Measurements from ENCODE around the gene OR1I1.

OR1I1 gene

DNA sequence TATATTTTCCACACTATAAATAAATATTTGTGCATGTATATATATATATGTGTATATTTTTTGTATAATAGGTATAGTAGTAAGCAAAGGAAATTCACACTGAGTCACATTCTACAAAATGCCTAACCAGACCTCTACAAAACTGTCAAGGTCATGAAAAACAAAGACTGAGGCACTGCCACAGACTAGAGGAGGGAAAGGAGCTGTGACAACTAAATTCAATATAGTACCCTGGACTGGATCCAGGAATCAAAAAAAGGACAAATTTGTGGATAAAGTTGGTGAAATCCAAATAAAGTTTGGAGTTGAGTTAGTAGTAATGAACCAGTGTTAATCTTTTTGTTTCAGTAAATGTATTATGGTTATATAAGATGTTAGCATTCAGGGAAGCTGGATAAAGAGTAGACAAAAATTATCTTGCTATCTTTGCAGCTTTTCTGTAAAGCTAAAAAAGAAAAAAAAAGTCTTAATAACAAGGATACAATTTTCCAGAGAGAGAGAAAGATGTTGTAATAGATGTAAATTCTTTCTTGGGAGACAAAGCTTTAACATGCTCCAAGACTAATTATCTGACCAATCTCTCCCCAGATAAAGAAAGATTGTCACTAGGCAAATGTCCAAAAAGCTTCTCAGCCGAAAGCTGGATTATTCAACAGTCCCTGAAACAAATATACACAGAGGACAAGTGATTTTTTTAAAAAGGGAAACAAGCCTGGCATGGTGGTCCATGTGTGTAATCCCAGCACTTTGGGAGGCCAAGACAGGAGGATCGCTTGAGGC is 44.3 kb downstream of the OR1I1 start:
- H4K20me1 ChIP-seq: peaks cover 0 to 25% (median 9%) of the 10 kb centered on the region in 11 experiments; a peak in 7 of 22 replicates
- H3K4me1 ChIP-seq: peaks cover 13 to 22% (median 17%) of the 10 kb centered on the region in 10 experiments
- peak overlapping the region; percentile 84 to 95 (median 90); a peak in 20 of 22 replicates for H3K9ac ChIP-seq
- no peak for TF ChIP-seq Cebpa-rat (IDR thresholded peaks at IDR 0.05)
- peak overlapping the region; percentile 71 to 94 (median 82) for H3K4me3 ChIP-seq
- peaks cover 13 to 23% (median 17%) of the 10 kb centered on the region in 11 experiments for H3K36me3 ChIP-seq
- no peaks in the 10 kb centered on the region for H3K9me3 ChIP-seq (replicated peaks in 1 of 11)
- H3K4me2 ChIP-seq: peak overlapping the region; percentile 55 to 96 (median 71); a peak in 20 of 22 replicates
- H3K27me3 ChIP-seq: no peaks in the 10 kb centered on the region
- peak overlapping the region in 10 of 11 experiments; percentile 8 to 95 (median 91); a peak in 17 of 22 replicates for H3K27ac ChIP-seq

DNA sequence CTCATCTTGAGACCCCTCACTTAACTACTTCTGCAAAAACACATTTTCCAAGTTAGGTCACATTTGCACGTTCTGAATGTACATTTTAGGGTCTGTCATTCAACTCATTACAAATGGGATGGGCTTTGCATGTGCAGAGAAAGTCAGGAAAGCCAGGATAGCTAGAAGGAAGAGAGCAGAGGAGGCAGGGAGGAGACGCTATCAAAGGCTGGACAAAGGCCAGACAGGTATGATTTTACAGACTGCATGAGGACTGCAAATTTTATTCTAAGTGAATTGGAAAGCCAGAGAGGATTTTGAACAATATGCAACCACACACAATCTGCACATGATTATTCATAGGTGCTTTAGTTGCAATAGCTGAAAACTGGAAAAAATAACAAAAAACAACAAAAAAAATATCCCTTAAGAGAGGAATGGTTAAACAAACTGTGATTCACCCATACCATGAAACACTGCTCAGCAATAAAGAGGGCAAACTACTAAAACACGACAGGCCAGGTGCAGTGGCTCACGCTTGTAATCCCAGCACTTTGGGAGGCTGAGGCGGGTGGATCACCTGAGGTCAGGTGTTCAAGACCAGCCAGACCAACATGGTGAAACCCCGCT is 46.3 kb downstream of the OR1I1 start:
- Histone ChIP-seq H3K9ac (no peak overlapping the region), H3K4me2 (no peak overlapping the region), H3K9me3 (replicated peaks in 1 of 11) (no peaks in the 10 kb centered on the region), H4K20me1 (peaks cover 0 to 15% (median 7%) of the 10 kb centered on the region in 11 experiments; a peak in 7 of 22 replicates), H3K4me3 (no peak overlapping the region), H3K27ac (no peak overlapping the region), H3K4me1 (peaks cover 13 to 22% (median 16%) of the 10 kb centered on the region in 10 experiments), H3K36me3 (peaks cover 0 to 5% (median 0%) of the 10 kb centered on the region in 11 experiments; a peak in 3 of 22 replicates), H3K27me3 (no peaks in the 10 kb centered on the region)
- no peak for TF ChIP-seq Cebpa-rat (IDR thresholded peaks at IDR 0.05)

DNA sequence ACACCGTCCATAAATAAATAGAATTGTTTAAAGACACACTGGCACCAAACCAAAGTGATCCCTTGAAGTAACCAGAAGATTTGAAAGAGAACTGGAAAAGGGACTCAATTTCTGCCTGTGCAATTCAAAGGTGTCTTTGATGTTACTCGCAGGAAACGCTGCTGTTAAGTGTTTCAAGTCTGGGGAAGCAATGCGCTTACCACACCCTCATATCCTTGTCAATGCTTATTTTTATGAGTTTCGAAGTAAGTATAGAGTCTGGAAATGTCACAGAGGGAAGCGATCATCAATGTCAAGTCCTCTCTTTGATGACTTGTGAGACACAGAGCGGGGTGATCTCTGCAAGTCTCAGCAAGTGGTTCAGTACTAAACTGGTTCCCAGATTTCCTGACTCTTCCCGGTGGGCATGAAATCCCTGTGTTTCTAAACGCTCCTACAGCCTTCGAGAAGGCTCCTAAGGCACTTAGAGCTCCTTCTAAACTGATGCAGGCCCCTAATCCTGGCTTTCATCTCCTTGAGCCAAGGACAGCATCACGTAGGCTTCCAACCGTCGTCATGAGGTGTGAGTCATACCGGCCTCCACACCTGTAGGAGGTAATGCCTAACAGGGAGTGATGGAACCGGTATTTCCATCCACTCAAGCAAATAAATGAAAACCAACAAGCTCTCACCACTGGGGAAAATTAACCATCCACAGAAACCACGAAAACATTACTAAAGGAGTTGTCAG is 48.0 kb downstream of the OR1I1 start:
- Histone ChIP-seq H3K9ac (no peak overlapping the region), H3K4me3 (no peak overlapping the region), H4K20me1 (no peaks in the 10 kb centered on the region), H3K4me1 (peaks cover 0 to 7% (median 2%) of the 10 kb centered on the region in 10 experiments; a peak in 8 of 20 replicates), H3K9me3 (replicated peaks in 1 of 11) (no peaks in the 10 kb centered on the region), H3K27ac (no peak overlapping the region), H3K36me3 (no peaks in the 10 kb centered on the region), H3K27me3 (no peaks in the 10 kb centered on the region), H3K4me2 (no peak overlapping the region)
- TF ChIP-seq Cebpa-rat (IDR thresholded peaks at IDR 0.05): no peak

DNA sequence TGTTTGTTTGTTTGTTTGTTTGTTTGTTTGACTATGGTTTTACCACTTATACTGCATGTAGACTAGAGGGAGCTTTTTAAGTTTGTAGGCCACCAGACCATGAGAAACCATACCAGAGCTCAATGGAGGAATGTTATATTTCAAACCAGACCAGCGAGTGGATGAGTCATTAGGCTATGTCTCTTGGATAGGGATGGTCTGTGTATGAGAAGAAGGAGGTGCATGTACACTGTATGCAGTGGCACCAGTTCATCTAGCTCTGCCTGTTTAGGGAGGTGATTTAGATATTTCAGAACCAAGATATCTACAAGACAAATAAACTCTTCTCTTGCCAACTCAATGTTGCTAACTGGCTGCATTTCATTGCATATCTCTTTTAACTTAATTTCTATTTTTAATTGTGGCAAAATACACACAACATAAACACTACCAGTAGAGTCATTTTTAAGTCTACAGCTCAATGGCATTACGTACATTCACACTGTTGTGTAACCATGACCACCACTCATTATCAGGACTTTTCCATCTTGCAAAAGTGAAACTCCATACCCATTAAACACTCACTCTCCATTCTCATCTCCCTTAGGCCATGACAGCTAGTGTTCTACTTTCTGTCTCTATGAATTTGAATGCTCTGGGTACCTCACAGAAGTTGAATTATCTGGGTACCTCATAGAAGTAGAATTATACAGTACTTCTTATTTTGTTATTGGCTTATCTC is 54.4 kb downstream of the OR1I1 start:
- no peak for TF ChIP-seq Cebpa-rat (IDR thresholded peaks at IDR 0.05)
- Histone ChIP-seq H3K36me3 (no peaks in the 10 kb centered on the region), H3K4me3 (no peak overlapping the region), H3K4me1 (no peaks in the 10 kb centered on the region), H3K27me3 (no peaks in the 10 kb centered on the region), H3K9ac (no peak overlapping the region), H3K27ac (no peak overlapping the region), H4K20me1 (no peaks in the 10 kb centered on the region), H3K9me3 (replicated peaks in 1 of 11) (peaks cover 27 to 37% (median 32%) of the 10 kb centered on the region in 11 experiments), H3K4me2 (no peak overlapping the region)

DNA sequence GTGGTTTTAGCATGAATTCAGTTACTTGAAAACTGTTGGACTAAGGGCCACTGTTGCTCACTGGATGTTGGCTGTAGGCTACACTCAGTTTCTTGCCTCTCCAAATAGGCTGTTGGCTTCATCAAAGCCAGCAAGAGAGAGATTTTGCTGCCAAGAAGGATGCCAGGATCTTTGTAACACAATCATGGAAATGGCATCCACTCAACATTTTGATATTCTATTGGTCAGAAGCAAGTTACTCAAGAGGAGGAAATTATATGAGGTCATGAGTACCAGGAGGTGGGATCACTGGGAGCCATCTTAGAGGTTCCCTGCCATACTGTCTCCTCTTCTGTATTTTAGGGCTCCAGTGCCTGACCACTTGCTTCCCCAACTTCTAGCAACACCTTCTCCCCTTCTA is 55.8 kb downstream of the OR1I1 start:
- H3K27ac ChIP-seq: no peak overlapping the region
- TF ChIP-seq Cebpa-rat (IDR thresholded peaks at IDR 0.05): no peak
- H3K4me1 ChIP-seq: no peaks in the 10 kb centered on the region
- peaks cover 27 to 37% (median 32%) of the 10 kb centered on the region in 11 experiments for H3K9me3 ChIP-seq (replicated peaks in 1 of 11)
- no peaks in the 10 kb centered on the region for H3K36me3 ChIP-seq
- H4K20me1 ChIP-seq: no peaks in the 10 kb centered on the region
- H3K4me3 ChIP-seq: no peak overlapping the region
- H3K4me2 ChIP-seq: no peak overlapping the region
- no peak overlapping the region for H3K9ac ChIP-seq
- H3K27me3 ChIP-seq: no peaks in the 10 kb centered on the region

DNA sequence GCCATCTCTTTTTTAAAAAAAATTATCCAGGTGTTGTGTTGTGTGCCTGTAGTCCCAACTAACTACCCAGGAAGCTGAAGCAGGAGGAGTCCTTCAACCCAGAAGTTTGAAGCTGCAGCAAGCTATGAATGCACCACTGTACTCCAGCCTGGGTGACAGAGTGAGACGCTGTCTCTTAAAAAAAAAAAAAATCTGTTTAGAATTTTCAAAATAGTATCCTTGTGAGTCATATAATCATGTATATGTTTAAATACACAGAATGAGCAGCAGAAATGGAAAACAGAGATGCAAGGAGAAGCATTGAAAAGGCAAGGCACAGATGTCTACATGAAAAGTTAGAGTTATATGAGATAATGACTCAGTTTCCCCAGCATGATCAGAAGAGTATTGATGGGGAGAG is 56.4 kb downstream of the OR1I1 start:
- H4K20me1 ChIP-seq: no peaks in the 10 kb centered on the region
- no peaks in the 10 kb centered on the region; a peak in 1 of 22 replicates for H3K27me3 ChIP-seq

DNA sequence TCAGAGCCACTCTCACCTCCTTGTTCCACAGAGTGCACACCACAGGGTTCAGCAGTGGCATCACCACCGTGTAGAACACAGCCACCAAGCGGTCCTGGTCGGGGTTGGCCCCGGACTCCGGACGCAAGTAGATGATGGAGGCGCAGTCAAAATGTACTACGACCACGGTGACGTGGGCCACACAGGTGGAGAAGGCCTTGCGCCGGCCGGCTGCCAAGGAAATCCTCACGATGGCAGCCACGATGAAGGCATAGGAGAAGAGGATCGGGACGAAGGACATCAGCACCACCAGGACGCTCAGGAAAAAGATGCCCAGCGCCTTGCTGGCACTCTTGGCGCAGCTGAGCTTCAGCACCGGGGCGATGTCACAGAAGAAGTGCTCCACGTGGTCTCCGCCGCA is 59.1 kb downstream of the OR1I1 start:
- H3K4me2 ChIP-seq: no peak overlapping the region
- no peaks in the 10 kb centered on the region; a peak in 1 of 22 replicates for H3K27me3 ChIP-seq
- no peaks in the 10 kb centered on the region for H3K36me3 ChIP-seq

More for the DNA sequence above, 56.4 kb downstream of the OR1I1 start:
- TF ChIP-seq Cebpa-rat (IDR thresholded peaks at IDR 0.05): no peak
- Histone ChIP-seq H3K4me3 (no peak overlapping the region), H3K4me2 (no peak overlapping the region), H3K9ac (no peak overlapping the region), H3K4me1 (no peaks in the 10 kb centered on the region), H3K9me3 (replicated peaks in 1 of 11) (peaks cover 27 to 37% (median 32%) of the 10 kb centered on the region in 11 experiments), H3K27ac (no peak overlapping the region), H3K36me3 (no peaks in the 10 kb centered on the region)

DNA sequence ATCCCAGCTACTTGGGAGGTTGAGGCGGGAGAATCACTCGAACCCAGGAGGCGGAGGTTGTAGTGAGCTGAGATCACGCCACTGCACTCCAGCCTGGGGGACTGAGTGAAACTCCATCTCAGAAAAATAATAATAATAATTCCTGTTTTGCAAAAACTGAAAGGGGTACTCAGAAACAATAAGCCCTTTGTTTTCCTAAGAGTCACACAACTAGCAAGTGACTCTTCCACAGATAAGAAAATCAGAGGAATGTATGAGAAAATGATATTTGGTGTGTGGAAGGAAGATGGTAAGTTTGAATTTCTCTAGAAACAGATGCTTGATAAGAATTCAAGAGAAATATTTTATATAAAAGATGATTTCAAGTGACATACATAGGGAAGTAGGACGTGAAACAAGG is 60.3 kb downstream of the OR1I1 start:
- Histone ChIP-seq H3K27me3 (no peaks in the 10 kb centered on the region; a peak in 1 of 22 replicates), H3K4me2 (no peak overlapping the region), H3K9me3 (replicated peaks in 1 of 11) (peaks cover 27 to 41% (median 32%) of the 10 kb centered on the region in 11 experiments), H3K4me3 (no peak overlapping the region), H3K27ac (no peak overlapping the region), H3K4me1 (no peaks in the 10 kb centered on the region), H4K20me1 (no peaks in the 10 kb centered on the region), H3K36me3 (no peaks in the 10 kb centered on the region), H3K9ac (no peak overlapping the region)
- no peak for TF ChIP-seq Cebpa-rat (IDR thresholded peaks at IDR 0.05)

More for the DNA sequence above, 59.1 kb downstream of the OR1I1 start:
- H3K4me1 ChIP-seq: no peaks in the 10 kb centered on the region
- no peak overlapping the region for H3K9ac ChIP-seq
- H3K4me3 ChIP-seq: no peak overlapping the region
- TF ChIP-seq Cebpa-rat (IDR thresholded peaks at IDR 0.05): no peak
- H3K9me3 ChIP-seq (replicated peaks in 1 of 11): peaks cover 27 to 41% (median 34%) of the 10 kb centered on the region in 11 experiments
- H3K27ac ChIP-seq: no peak overlapping the region
- no peaks in the 10 kb centered on the region for H4K20me1 ChIP-seq

All from BLaER1 treated with 17β-estradiol and CSF1 and Interleukin-3, amounts not matched to agents 10 nM and 100 nM (cell line).